ENCODE measurements around the gene PLPP1.

DNA sequence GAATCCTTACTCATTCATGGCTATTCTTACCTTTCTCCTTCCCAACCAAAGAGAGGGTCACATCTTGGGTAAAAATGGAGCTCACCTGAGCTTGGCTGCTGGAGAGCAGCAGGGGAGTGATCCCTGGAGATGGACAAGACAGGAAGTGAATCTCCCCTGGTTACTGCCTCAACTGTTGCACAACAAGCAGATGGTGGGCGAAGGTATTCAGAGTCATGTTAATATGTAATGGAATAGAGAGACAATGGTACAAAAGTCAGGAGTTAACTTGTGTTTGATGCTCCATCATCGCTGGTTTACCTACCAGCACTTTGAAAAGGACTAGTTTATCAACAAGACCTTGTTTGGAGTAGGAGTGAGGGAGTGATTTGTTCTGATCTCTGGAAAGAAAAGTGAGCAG lies 13.0 kb upstream of the PLPP1 start:
- TF ChIP-seq EZH2 (IDR thresholded peaks at IDR 0.05) (no peak), POLR2AphosphoS5 (IDR thresholded peaks at IDR 0.05; ENCODE audit: borderline replicate concordance, low read depth, low read length) (no peak)

Measured in SK-N-MC (cell line).